ENCODE data around the gene BRAT1.

- TF ChIP-seq CTCF (IDR thresholded peaks at IDR 0.05) (no peak), POLR2A (IDR thresholded peaks at IDR 0.05) (no peak)
These were observed 2.2 kb downstream of the BRAT1 start for GRCh38 chr7:2553108-2553507.
